WTC11 (cell line): ENCODE data around the gene BGN. TPM values are rescaled to one million over a fixed set of nuclear protein-coding genes. Genes with fewer than 3 reads are reported as not detected.

Experiments used
- ATAC-seq: fragments of 200-7000 bp; cut with Tn5 transposase; 2 replicates; pipeline ENCODE4 v1.10.0; 2021; ENCODE audit warnings: mild to moderate bottlenecking, moderate library complexity
- CTCF ChIA-PET: fragments of 300-600 bp; sonication (Branson Sonifier 250); formaldehyde crosslinking; loops from one replicate; lab custom pipeline; 2021; ENCODE audit warnings: antibody characterized with exemption; lab: Charles Lee
- POLR2A ChIA-PET: fragments of 350-600 bp; sonication (Branson Sonifier 250); formaldehyde crosslinking; loops from one replicate; lab custom pipeline; 2021; ENCODE audit warnings: antibody characterized with exemption; lab: Charles Lee
- DNase-seq: peaks from one replicate; pipeline ENCODE4 v3.0.0; 2021; ENCODE audit warnings: low spot score
- H3K27ac Mint-ChIP-seq: 2 replicates; pipeline ENCODE4 v1.8.0; 2021; ENCODE audit warnings: mixed read lengths
- H3K27me3 Mint-ChIP-seq: 2 replicates; pipeline ENCODE4 v1.8.0; 2021; ENCODE audit warnings: low read depth, mild to moderate bottlenecking, moderate library complexity, mixed read lengths
- H3K36me3 Mint-ChIP-seq: 2 replicates; pipeline ENCODE4 v1.8.0; 2021; ENCODE audit warnings: mixed read lengths
- H3K4me1 Mint-ChIP-seq: 2 replicates; pipeline ENCODE4 v1.8.0; 2022; ENCODE audit warnings: mixed read lengths
- H3K4me3 Mint-ChIP-seq: 2 replicates; pipeline ENCODE4 v1.8.0; 2021; ENCODE audit warnings: mild to moderate bottlenecking, moderate library complexity, mixed read lengths
- H3K9me3 Mint-ChIP-seq: 2 replicates; pipeline ENCODE4 v1.8.0; 2021; ENCODE audit warnings: mixed read lengths
- ELF4 ChIP-seq: sonication (generic); formaldehyde crosslinking; IDR thresholded peaks from 2 replicates; pipeline ENCODE4 v1.8.1; 2022; ENCODE audit warnings: low read depth, mild to moderate bottlenecking, moderate library complexity, missing genetic modification reagents
- EMX1 ChIP-seq: fragments of 250-450 bp; sonication (Bioruptor Pico); IDR thresholded peaks from 2 replicates; pipeline ENCODE4 v1.8.0; 2021; ENCODE audit warnings: mild to moderate bottlenecking
- ESRRA ChIP-seq: sonication (generic); formaldehyde crosslinking; IDR thresholded peaks from 2 replicates; pipeline ENCODE4 v1.8.1; 2022; ENCODE audit warnings: mild to moderate bottlenecking, missing genetic modification reagents, borderline replicate concordance
- FOXP1 ChIP-seq: sonication (generic); formaldehyde crosslinking; IDR thresholded peaks from 2 replicates; pipeline ENCODE4 v1.8.0; 2022; ENCODE audit warnings: missing genetic modification reagents, mild to moderate bottlenecking, moderate library complexity, borderline replicate concordance
- GRHL2 ChIP-seq: fragments of 250-450 bp; sonication (Bioruptor Pico); IDR thresholded peaks from 2 replicates; pipeline ENCODE4 v1.8.0; 2022; ENCODE audit warnings: mild to moderate bottlenecking, moderate library complexity; ENCODE audit not compliant: insufficient replicate concordance, severe bottlenecking
- GTF2I ChIP-seq: fragments of 250-450 bp; sonication (Bioruptor Pico); conservative IDR thresholded peaks from 2 replicates; pipeline ENCODE4 v1.4.0; 2021; ENCODE audit warnings: mild to moderate bottlenecking
- JAZF1 ChIP-seq: fragments of 250-450 bp; sonication (Bioruptor Pico); IDR thresholded peaks from 2 replicates; pipeline ENCODE4 v1.9.0; 2021; ENCODE audit warnings: moderate library complexity, mild to moderate bottlenecking, inconsistent platforms
- NR2C2 ChIP-seq: sonication (generic); formaldehyde crosslinking; IDR thresholded peaks from 2 replicates; pipeline ENCODE4 v1.8.0; 2022; ENCODE audit warnings: mild to moderate bottlenecking, missing genetic modification reagents
- NR3C1 ChIP-seq: sonication (generic); formaldehyde crosslinking; conservative IDR thresholded peaks from 2 replicates; pipeline ENCODE4 v1.8.1; 2023; ENCODE audit warnings: low read depth, mild to moderate bottlenecking, missing genetic modification reagents
- RORB ChIP-seq: fragments of 250-450 bp; sonication (Bioruptor Pico); IDR thresholded peaks from 2 replicates; pipeline ENCODE4 v1.9.0; 2021; ENCODE audit warnings: mild to moderate bottlenecking
- SMAD3 ChIP-seq: sonication (generic); formaldehyde crosslinking; IDR thresholded peaks from 2 replicates; pipeline ENCODE4 v1.8.0; 2022; ENCODE audit warnings: missing genetic modification reagents, mild to moderate bottlenecking, borderline replicate concordance
- SMAD4 ChIP-seq: sonication (generic); formaldehyde crosslinking; IDR thresholded peaks from 2 replicates; pipeline ENCODE4 v1.8.0; 2022; ENCODE audit warnings: mild to moderate bottlenecking, missing genetic modification reagents
- SP1 ChIP-seq: sonication (generic); formaldehyde crosslinking; conservative IDR thresholded peaks from 2 replicates; pipeline ENCODE4 v1.8.1; 2022; ENCODE audit warnings: missing genetic modification reagents
- ZNF121 ChIP-seq: sonication (generic); formaldehyde crosslinking; IDR thresholded peaks from 2 replicates; pipeline ENCODE4 v1.8.0; 2023; ENCODE audit warnings: missing genetic modification reagents
- ZNF138 ChIP-seq: sonication (generic); formaldehyde crosslinking; conservative IDR thresholded peaks from 2 replicates; pipeline ENCODE4 v1.8.1; 2022; ENCODE audit warnings: mild to moderate bottlenecking, moderate library complexity, missing genetic modification reagents
- ZNF219 ChIP-seq: sonication (generic); formaldehyde crosslinking; IDR thresholded peaks from 2 replicates; pipeline ENCODE4 v1.8.0; 2023; ENCODE audit warnings: missing genetic modification reagents, mild to moderate bottlenecking, borderline replicate concordance
- ZNF317 ChIP-seq: sonication (generic); formaldehyde crosslinking; IDR thresholded peaks from 2 replicates; pipeline ENCODE4 v1.8.1; 2023; ENCODE audit warnings: low read depth, mild to moderate bottlenecking, moderate library complexity, missing genetic modification reagents, borderline replicate concordance
- ZNF396 ChIP-seq: fragments of 250-450 bp; sonication (Bioruptor Pico); IDR thresholded peaks from 2 replicates; pipeline ENCODE4 v1.8.0; 2021; ENCODE audit warnings: mild to moderate bottlenecking, moderate library complexity, borderline replicate concordance
- ZNF423 ChIP-seq: fragments of 250-450 bp; sonication (Bioruptor Pico); IDR thresholded peaks from 2 replicates; pipeline ENCODE4 v2.1.2; 2022; ENCODE audit warnings: mild to moderate bottlenecking, moderate library complexity
- total RNA-seq: library from RNA; stranded (reverse); gene quantifications from 3 replicates; pipeline ENCODE4 v1.2.3, GENCODE V29; 2021
- TF ChIP-seq, protein P1 (sequence below): sonication (generic); formaldehyde crosslinking; IDR thresholded peaks from 2 replicates; pipeline ENCODE4 v1.8.1; 2023; ENCODE audit warnings: mild to moderate bottlenecking, missing genetic modification reagents, borderline replicate concordance
- TF ChIP-seq, protein P2 (sequence below): sonication (generic); formaldehyde crosslinking; IDR thresholded peaks from 2 replicates; pipeline ENCODE4 v1.8.0; 2023; ENCODE audit warnings: mild to moderate bottlenecking, missing genetic modification reagents
- TF ChIP-seq, protein P3 (sequence below): sonication (generic); formaldehyde crosslinking; IDR thresholded peaks from 2 replicates; pipeline ENCODE4 v1.8.0; 2023; ENCODE audit warnings: missing genetic modification reagents
- TF ChIP-seq, protein P4 (sequence below): fragments of 250-450 bp; sonication (Bioruptor Pico); IDR thresholded peaks from 2 replicates; pipeline ENCODE4 v1.9.0; 2021; ENCODE audit warnings: mild to moderate bottlenecking, borderline replicate concordance

Gene BGN
- total RNA-seq, 1 experiment from 2014 or later, result 1.8 TPM

DNA sequence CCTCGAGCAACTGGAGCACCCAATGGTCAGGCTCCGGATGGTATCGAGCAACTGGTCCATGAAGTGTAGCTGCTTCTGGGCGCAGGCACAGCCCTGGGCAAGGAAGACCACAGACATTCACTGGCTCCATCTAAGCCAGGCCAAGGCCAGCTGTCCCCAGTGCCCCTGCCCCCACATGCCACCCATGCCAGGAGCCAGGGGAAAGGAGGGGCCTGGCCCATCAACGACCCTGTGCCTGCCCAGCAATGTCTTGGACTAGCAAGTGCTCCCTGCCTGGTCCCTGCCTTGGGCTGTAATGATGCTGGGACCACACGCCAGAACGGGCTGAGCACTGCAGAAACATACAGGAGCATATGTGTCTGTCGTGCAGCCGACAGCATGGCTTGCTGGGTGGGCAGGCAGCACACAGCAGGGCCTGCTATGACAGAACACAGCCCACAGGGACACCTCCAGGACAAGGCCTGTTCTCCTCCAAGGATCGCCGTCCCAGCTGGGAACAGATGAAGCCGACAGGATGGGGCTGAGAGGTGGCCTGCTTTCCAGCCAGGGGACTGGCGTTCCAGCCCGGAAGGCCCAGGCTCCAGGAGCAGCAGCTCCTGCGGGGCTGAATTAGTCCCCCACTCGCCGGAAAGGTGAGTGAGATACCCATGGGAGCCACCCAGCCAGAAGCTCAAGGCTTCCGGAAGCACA is 37.5 kb upstream of the BGN start:
- H3K4me1 Mint-ChIP-seq, result no peaks in the 10 kb centered on the region
- peaks cover 10% of the 10 kb centered on the region for H3K36me3 Mint-ChIP-seq
- H3K9me3 Mint-ChIP-seq, result no peaks in the 10 kb centered on the region
- POLR2A ChIA-PET, result no interaction called here
- DNase-seq, result no peak
- H3K27ac Mint-ChIP-seq, result no peak overlapping the region
- TF ChIP-seq ELF4 (CRISPR knock-in tag), result no peak
- TF ChIP-seq NR3C1 (CRISPR knock-in tag), result no peak
- TF ChIP-seq SMAD4 (CRISPR knock-in tag), result no peak
- TF ChIP-seq ZNF219 (CRISPR knock-in tag), result no peak
- TF ChIP-seq, protein P1, sequence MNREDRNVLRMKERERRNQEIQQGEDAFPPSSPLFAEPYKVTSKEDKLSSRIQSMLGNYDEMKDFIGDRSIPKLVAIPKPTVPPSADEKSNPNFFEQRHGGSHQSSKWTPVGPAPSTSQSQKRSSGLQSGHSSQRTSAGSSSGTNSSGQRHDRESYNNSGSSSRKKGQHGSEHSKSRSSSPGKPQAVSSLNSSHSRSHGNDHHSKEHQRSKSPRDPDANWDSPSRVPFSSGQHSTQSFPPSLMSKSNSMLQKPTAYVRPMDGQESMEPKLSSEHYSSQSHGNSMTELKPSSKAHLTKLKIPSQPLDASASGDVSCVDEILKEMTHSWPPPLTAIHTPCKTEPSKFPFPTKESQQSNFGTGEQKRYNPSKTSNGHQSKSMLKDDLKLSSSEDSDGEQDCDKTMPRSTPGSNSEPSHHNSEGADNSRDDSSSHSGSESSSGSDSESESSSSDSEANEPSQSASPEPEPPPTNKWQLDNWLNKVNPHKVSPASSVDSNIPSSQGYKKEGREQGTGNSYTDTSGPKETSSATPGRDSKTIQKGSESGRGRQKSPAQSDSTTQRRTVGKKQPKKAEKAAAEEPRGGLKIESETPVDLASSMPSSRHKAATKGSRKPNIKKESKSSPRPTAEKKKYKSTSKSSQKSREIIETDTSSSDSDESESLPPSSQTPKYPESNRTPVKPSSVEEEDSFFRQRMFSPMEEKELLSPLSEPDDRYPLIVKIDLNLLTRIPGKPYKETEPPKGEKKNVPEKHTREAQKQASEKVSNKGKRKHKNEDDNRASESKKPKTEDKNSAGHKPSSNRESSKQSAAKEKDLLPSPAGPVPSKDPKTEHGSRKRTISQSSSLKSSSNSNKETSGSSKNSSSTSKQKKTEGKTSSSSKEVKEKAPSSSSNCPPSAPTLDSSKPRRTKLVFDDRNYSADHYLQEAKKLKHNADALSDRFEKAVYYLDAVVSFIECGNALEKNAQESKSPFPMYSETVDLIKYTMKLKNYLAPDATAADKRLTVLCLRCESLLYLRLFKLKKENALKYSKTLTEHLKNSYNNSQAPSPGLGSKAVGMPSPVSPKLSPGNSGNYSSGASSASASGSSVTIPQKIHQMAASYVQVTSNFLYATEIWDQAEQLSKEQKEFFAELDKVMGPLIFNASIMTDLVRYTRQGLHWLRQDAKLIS, result no peak
- TF ChIP-seq SMAD3 (CRISPR knock-in tag), result no peak
- no peak for TF ChIP-seq SP1 (CRISPR knock-in tag)
- no peak for TF ChIP-seq ZNF138
- no peak for TF ChIP-seq RORB (CRISPR knock-in tag)
- no peak for TF ChIP-seq ZNF396 (CRISPR knock-in tag)
- no peak for TF ChIP-seq ZNF423 (CRISPR knock-in tag)
- TF ChIP-seq NR2C2 (CRISPR knock-in tag), result no peak
- ATAC-seq, result no peak
- CTCF ChIA-PET, result interaction anchor here (1.1 kb wide), 1 partner anchor 38 kb away, joined by 4 read pairs; the partner anchor contains the start of gene BGN
- H3K27me3 Mint-ChIP-seq, result no peaks in the 10 kb centered on the region
- H3K4me3 Mint-ChIP-seq, result no peak overlapping the region

DNA sequence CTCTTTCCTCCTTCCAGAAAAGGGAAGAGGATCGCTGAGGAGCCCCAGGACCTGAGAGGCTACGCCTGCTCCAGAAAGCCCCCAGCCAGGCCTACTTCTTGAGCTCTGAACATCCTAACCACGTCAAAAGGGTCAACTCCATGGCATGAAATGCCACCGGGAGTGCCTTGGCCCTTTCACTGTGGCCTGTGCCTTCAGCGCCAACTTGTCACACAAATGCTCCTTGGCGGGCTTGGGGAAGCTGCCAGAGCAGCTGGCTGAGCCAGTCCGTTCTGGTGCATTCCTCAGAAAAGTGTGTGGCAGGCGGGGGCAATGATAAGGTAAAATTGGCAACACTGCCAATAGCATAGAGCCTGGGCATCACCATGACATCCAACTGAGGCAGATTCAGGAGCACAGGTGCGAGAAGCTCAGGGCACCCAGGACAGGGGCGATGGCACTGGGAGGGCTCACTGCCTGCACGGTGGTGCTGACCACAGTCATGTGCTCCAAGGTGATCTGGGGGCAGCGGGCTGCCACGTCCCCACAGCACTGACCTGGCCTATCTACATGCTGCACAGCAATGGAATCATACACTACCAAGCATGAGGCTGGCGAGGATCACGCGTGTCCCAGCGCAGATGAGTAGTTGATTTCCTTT is 36.8 kb upstream of the BGN start:
- no peak for DNase-seq
- no peaks in the 10 kb centered on the region for H3K4me1 Mint-ChIP-seq
- no peaks in the 10 kb centered on the region for H3K9me3 Mint-ChIP-seq
- peaks cover 10% of the 10 kb centered on the region for H3K36me3 Mint-ChIP-seq
- ChIA-PET CTCF (interaction anchor here (1.1 kb wide), 1 partner anchor 38 kb away, joined by 4 read pairs; the partner anchor contains the start of gene BGN), POLR2A (no interaction called here)
- no peaks in the 10 kb centered on the region for H3K27me3 Mint-ChIP-seq
- H3K27ac Mint-ChIP-seq, result no peak overlapping the region
- ATAC-seq, result no peak
- H3K4me3 Mint-ChIP-seq, result no peak overlapping the region
- TF ChIP-seq NR3C1 (CRISPR knock-in tag) (no peak), ESRRA (CRISPR knock-in tag) (no peak), EMX1 (CRISPR knock-in tag) (no peak), ZNF396 (CRISPR knock-in tag) (no peak), SP1 (CRISPR knock-in tag) (no peak), JAZF1 (CRISPR knock-in tag) (no peak), GRHL2 (no peak), ZNF317 (CRISPR knock-in tag) (no peak), ELF4 (CRISPR knock-in tag) (no peak), GTF2I (CRISPR knock-in tag) (no peak), ZNF121 (no peak), ZNF138 (no peak), FOXP1 (no peak)
- TF ChIP-seq, protein P2, sequence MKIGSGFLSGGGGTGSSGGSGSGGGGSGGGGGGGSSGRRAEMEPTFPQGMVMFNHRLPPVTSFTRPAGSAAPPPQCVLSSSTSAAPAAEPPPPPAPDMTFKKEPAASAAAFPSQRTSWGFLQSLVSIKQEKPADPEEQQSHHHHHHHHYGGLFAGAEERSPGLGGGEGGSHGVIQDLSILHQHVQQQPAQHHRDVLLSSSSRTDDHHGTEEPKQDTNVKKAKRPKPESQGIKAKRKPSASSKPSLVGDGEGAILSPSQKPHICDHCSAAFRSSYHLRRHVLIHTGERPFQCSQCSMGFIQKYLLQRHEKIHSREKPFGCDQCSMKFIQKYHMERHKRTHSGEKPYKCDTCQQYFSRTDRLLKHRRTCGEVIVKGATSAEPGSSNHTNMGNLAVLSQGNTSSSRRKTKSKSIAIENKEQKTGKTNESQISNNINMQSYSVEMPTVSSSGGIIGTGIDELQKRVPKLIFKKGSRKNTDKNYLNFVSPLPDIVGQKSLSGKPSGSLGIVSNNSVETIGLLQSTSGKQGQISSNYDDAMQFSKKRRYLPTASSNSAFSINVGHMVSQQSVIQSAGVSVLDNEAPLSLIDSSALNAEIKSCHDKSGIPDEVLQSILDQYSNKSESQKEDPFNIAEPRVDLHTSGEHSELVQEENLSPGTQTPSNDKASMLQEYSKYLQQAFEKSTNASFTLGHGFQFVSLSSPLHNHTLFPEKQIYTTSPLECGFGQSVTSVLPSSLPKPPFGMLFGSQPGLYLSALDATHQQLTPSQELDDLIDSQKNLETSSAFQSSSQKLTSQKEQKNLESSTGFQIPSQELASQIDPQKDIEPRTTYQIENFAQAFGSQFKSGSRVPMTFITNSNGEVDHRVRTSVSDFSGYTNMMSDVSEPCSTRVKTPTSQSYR (CRISPR knock-in tag), result no peak
- TF ChIP-seq, protein P3, sequence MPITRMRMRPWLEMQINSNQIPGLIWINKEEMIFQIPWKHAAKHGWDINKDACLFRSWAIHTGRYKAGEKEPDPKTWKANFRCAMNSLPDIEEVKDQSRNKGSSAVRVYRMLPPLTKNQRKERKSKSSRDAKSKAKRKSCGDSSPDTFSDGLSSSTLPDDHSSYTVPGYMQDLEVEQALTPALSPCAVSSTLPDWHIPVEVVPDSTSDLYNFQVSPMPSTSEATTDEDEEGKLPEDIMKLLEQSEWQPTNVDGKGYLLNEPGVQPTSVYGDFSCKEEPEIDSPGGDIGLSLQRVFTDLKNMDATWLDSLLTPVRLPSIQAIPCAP (CRISPR knock-in tag), result no peak
- TF ChIP-seq, protein P4, sequence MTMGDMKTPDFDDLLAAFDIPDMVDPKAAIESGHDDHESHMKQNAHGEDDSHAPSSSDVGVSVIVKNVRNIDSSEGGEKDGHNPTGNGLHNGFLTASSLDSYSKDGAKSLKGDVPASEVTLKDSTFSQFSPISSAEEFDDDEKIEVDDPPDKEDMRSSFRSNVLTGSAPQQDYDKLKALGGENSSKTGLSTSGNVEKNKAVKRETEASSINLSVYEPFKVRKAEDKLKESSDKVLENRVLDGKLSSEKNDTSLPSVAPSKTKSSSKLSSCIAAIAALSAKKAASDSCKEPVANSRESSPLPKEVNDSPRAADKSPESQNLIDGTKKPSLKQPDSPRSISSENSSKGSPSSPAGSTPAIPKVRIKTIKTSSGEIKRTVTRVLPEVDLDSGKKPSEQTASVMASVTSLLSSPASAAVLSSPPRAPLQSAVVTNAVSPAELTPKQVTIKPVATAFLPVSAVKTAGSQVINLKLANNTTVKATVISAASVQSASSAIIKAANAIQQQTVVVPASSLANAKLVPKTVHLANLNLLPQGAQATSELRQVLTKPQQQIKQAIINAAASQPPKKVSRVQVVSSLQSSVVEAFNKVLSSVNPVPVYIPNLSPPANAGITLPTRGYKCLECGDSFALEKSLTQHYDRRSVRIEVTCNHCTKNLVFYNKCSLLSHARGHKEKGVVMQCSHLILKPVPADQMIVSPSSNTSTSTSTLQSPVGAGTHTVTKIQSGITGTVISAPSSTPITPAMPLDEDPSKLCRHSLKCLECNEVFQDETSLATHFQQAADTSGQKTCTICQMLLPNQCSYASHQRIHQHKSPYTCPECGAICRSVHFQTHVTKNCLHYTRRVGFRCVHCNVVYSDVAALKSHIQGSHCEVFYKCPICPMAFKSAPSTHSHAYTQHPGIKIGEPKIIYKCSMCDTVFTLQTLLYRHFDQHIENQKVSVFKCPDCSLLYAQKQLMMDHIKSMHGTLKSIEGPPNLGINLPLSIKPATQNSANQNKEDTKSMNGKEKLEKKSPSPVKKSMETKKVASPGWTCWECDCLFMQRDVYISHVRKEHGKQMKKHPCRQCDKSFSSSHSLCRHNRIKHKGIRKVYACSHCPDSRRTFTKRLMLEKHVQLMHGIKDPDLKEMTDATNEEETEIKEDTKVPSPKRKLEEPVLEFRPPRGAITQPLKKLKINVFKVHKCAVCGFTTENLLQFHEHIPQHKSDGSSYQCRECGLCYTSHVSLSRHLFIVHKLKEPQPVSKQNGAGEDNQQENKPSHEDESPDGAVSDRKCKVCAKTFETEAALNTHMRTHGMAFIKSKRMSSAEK, result no peak
